Neural cell (in vitro differentiated cells): ENCODE data around the gene NOP56. TPM values are rescaled to one million over a fixed set of nuclear protein-coding genes. Genes with fewer than 3 reads are reported as not detected.

Experiments used
- H2AFZ ChIP-seq: fragments of 200-600, 300-800 bp; sonication (generic), shearing (Covaris generic); 2 replicates; pipeline ENCODE4 v1.6.0; 2014; ENCODE audit warnings: low read depth, mild to moderate bottlenecking, antibody characterized with exemption, low read length, moderate library complexity
- H3F3A ChIP-seq: fragments of 200-600 bp; shearing (Covaris generic); 2 replicates; pipeline ENCODE4 v1.6.1; 2016; ENCODE audit warnings: mild to moderate bottlenecking, moderate library complexity, mixed read lengths, antibody characterized with exemption, low read length; ENCODE audit not compliant: insufficient read depth, poor library complexity, severe bottlenecking
- H3K27ac ChIP-seq: fragments of 200-600, 300-800 bp; sonication (generic), shearing (Covaris generic); 2 replicates; pipeline ENCODE4 v1.5.1; 2014; ENCODE audit warnings: mild to moderate bottlenecking, low read length, moderate library complexity
- H3K27me3 ChIP-seq: fragments of 300-800, 200-600 bp; sonication (generic), shearing (Covaris generic); 2 replicates; pipeline ENCODE4 v1.6.0; 2014; ENCODE audit warnings: mild to moderate bottlenecking, low read depth, low read length, moderate library complexity; ENCODE audit not compliant: insufficient read depth
- H3K36me3 ChIP-seq: fragments of 300-800, 200-600 bp; sonication (generic), shearing (Covaris generic); 2 replicates; pipeline ENCODE4 v1.5.1; 2014; ENCODE audit warnings: mild to moderate bottlenecking, antibody characterized with exemption, low read length, moderate library complexity; ENCODE audit not compliant: insufficient read depth
- H3K4me2 ChIP-seq: fragments of 300-800, 200-600 bp; sonication (generic), shearing (Covaris generic); 2 replicates; pipeline ENCODE4 v1.6.0; 2014; ENCODE audit warnings: mild to moderate bottlenecking, low read length
- H3K4me3 ChIP-seq: fragments of 300-800, 200-600 bp; sonication (generic), shearing (Covaris generic); 2 replicates; pipeline ENCODE4 v1.5.1; 2014; ENCODE audit warnings: mild to moderate bottlenecking, low read length, moderate library complexity
- H3K79me2 ChIP-seq: fragments of 200-600 bp; shearing (Covaris generic); replicated peaks from 2 replicates; pipeline ENCODE4 v1.6.0; 2014; ENCODE audit warnings: mild to moderate bottlenecking, low read length, moderate library complexity; ENCODE audit not compliant: insufficient read depth
- H3K9ac ChIP-seq: fragments of 300-800, 200-600 bp; sonication (generic), shearing (Covaris generic); 2 replicates; pipeline ENCODE4 v1.6.1; 2016; ENCODE audit warnings: mild to moderate bottlenecking, low read length, mixed read lengths
- H3K9me2 ChIP-seq: fragments of 200-600 bp; shearing (Covaris generic); 2 replicates; pipeline ENCODE4 v1.6.1; 2016; ENCODE audit warnings: mild to moderate bottlenecking, low read length, mixed read lengths; ENCODE audit not compliant: insufficient read depth
- H3K9me3 ChIP-seq: fragments of 200-600, 300-800 bp; sonication (generic), shearing (Covaris generic); 2 replicates; pipeline ENCODE4 v1.6.1; 2016; ENCODE audit warnings: mild to moderate bottlenecking, mixed run types, low read length, moderate library complexity, mixed read lengths
- H4K20me1 ChIP-seq: fragments of 200-600 bp; shearing (Covaris generic); 2 replicates; pipeline ENCODE4 v1.6.1; 2016; ENCODE audit warnings: mild to moderate bottlenecking, mixed run types; ENCODE audit not compliant: insufficient read depth
- CTCF ChIP-seq: fragments of 450-650 bp; IDR thresholded peaks from 2 replicates; pipeline ENCODE4 v1.5.1; 2014; ENCODE audit warnings: antibody characterized with exemption, mild to moderate bottlenecking, moderate library complexity; ENCODE audit not compliant: poor library complexity, severe bottlenecking
- EP300 ChIP-seq: fragments of 450-650 bp; conservative IDR thresholded peaks from 2 replicates; pipeline ENCODE4 v1.6.1; 2014; ENCODE audit warnings: antibody characterized with exemption, mild to moderate bottlenecking, moderate library complexity; ENCODE audit not compliant: poor library complexity, severe bottlenecking
- EZH2 ChIP-seq: fragments of 200-600, 300-800 bp; shearing (Covaris generic), sonication (generic); IDR thresholded peaks from 2 replicates; pipeline ENCODE4 v1.6.1; 2014; ENCODE audit warnings: antibody characterized with exemption, low read length, borderline replicate concordance, mild to moderate bottlenecking; ENCODE audit not compliant: insufficient read depth, poor library complexity, severe bottlenecking
- MXI1 ChIP-seq: fragments of 450-650 bp; conservative IDR thresholded peaks from 2 replicates; pipeline ENCODE4 v1.6.1; 2014; ENCODE audit warnings: antibody characterized with exemption, mild to moderate bottlenecking; ENCODE audit not compliant: poor library complexity, severe bottlenecking
- POLR2AphosphoS5 ChIP-seq: IDR thresholded peaks from 2 replicates; pipeline ENCODE4 v1.6.1; 2012
- RAD21 ChIP-seq: fragments of 450-650 bp; conservative IDR thresholded peaks from 2 replicates; pipeline ENCODE4 v1.6.1; 2014; ENCODE audit warnings: antibody characterized with exemption, mild to moderate bottlenecking, moderate library complexity
- SMC3 ChIP-seq: fragments of 450-650 bp; conservative IDR thresholded peaks from 2 replicates; pipeline ENCODE4 v1.6.1; 2014; ENCODE audit warnings: antibody characterized with exemption, mild to moderate bottlenecking, moderate library complexity; ENCODE audit not compliant: poor library complexity
- TAF1 ChIP-seq: IDR thresholded peaks from 2 replicates; pipeline ENCODE4 v1.6.1; 2012; ENCODE audit warnings: low read depth
- polyA plus RNA-seq: library from polyadenylated mRNA; depleted of rRNA; stranded (reverse); fragments of >200 nt; gene quantifications from 2 replicates; pipeline ENCODE4 v1.2.3, GENCODE V29; 2014
- TF ChIP-seq, protein P1 (sequence below): IDR thresholded peaks from 2 replicates; pipeline ENCODE4 v1.6.1; 2012; ENCODE audit warnings: borderline replicate concordance

The NOP56 gene
- polyA plus RNA-seq, 1 donor from 2014 or later = 188 TPM

DNA sequence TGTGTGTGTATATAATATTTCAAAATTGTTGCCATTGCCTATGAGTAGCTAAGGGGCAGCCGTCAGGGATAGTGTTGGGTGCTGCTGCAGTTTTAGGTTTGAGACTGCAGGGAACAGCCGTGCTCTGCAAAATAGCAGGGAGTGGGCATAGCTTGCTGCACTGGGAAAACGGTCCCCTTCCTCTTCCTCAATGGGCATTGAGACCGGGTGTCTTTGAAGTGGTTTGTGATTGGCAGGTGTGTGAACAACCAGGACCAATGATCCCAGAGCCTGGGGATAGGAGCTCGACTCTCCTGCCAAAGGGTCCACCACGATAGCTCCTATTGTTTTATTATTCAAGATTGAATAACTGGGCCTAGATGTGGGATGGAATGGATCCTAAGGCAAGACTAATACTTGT is 35.1 kb downstream of the NOP56 start:
- peaks cover 42% of the 10 kb centered on the region for H3K27me3 ChIP-seq
- no peaks in the 10 kb centered on the region for H3K36me3 ChIP-seq
- no peak overlapping the region for H2AFZ ChIP-seq
- H3F3A ChIP-seq = no peaks in the 10 kb centered on the region
- no peak overlapping the region for H3K27ac ChIP-seq
- TF ChIP-seq, protein P1, sequence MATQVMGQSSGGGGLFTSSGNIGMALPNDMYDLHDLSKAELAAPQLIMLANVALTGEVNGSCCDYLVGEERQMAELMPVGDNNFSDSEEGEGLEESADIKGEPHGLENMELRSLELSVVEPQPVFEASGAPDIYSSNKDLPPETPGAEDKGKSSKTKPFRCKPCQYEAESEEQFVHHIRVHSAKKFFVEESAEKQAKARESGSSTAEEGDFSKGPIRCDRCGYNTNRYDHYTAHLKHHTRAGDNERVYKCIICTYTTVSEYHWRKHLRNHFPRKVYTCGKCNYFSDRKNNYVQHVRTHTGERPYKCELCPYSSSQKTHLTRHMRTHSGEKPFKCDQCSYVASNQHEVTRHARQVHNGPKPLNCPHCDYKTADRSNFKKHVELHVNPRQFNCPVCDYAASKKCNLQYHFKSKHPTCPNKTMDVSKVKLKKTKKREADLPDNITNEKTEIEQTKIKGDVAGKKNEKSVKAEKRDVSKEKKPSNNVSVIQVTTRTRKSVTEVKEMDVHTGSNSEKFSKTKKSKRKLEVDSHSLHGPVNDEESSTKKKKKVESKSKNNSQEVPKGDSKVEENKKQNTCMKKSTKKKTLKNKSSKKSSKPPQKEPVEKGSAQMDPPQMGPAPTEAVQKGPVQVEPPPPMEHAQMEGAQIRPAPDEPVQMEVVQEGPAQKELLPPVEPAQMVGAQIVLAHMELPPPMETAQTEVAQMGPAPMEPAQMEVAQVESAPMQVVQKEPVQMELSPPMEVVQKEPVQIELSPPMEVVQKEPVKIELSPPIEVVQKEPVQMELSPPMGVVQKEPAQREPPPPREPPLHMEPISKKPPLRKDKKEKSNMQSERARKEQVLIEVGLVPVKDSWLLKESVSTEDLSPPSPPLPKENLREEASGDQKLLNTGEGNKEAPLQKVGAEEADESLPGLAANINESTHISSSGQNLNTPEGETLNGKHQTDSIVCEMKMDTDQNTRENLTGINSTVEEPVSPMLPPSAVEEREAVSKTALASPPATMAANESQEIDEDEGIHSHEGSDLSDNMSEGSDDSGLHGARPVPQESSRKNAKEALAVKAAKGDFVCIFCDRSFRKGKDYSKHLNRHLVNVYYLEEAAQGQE = no peak
- no peak for TF ChIP-seq EP300
- TF ChIP-seq SMC3 = no peak
- no peak for TF ChIP-seq TAF1
- TF ChIP-seq RAD21 = no peak
- TF ChIP-seq MXI1 = no peak
- TF ChIP-seq EZH2 = no peak
- no peak for TF ChIP-seq CTCF
- no peak for TF ChIP-seq POLR2AphosphoS5
- no peaks in the 10 kb centered on the region for H3K9me2 ChIP-seq
- no peaks in the 10 kb centered on the region for H3K79me2 ChIP-seq
- no peaks in the 10 kb centered on the region for H4K20me1 ChIP-seq
- H3K9ac ChIP-seq = no peak overlapping the region
- no peak overlapping the region for H3K4me3 ChIP-seq
- H3K9me3 ChIP-seq = no peaks in the 10 kb centered on the region
- no peak overlapping the region for H3K4me2 ChIP-seq

- H3K27me3 ChIP-seq = peaks cover 42% of the 10 kb centered on the region
- H3F3A ChIP-seq = no peaks in the 10 kb centered on the region
- H3K27ac ChIP-seq = no peak overlapping the region
- H3K4me2 ChIP-seq = no peak overlapping the region
- no peak for TF ChIP-seq EP300
- peak; percentile 47 for TF ChIP-seq SMC3
- peak; percentile 53 for TF ChIP-seq RAD21
- TF ChIP-seq CTCF = peak; percentile 51
- H3K9ac ChIP-seq = no peak overlapping the region
- no peak overlapping the region for H2AFZ ChIP-seq
- H3K36me3 ChIP-seq = no peaks in the 10 kb centered on the region
- H3K79me2 ChIP-seq = no peaks in the 10 kb centered on the region
- no peaks in the 10 kb centered on the region for H4K20me1 ChIP-seq
- no peaks in the 10 kb centered on the region for H3K9me2 ChIP-seq
- H3K9me3 ChIP-seq = no peaks in the 10 kb centered on the region
- no peak overlapping the region for H3K4me3 ChIP-seq
Measured at GRCh38 chr20:2688041-2688591, 35.7 kb downstream of the NOP56 start.
